H1 (cell line): Measurements from ENCODE around the gene RTKN2. TPM values are rescaled to one million over a fixed set of nuclear protein-coding genes. Genes with fewer than 3 reads are reported as not detected.

Source experiments
- CBX5 ChIP-seq: fragments of 300-800, 300-1000 bp; sonication (generic); IDR thresholded peaks from 2 replicates; pipeline ENCODE4 v1.7.1; 2016; ENCODE audit warnings: antibody characterized with exemption, low read length, low read depth
- polyA plus RNA-seq, 7 experiments: library from polyadenylated mRNA; depleted of rRNA in 3 of 7; stranded (reverse) in 5 of 7; unstranded in 2 of 7; fragments of >200 nt in 5 of 7; fragments of 200-250 nt in 2 of 7; gene quantifications; 1 replicate in 5 of 7; 2 replicates in 1 of 7; 4 replicates in 1 of 7; pipeline versions ENCODE4 v1.2.1 to v1.2.3, GENCODE V29; 2011 to 2013; ENCODE audit warnings: missing spikeins in 2 of 7, mixed read lengths in 2 of 7
- total RNA-seq: library from RNA; stranded (reverse); fragmentation: NEBNext Ultra II Directional; extraction: Animal tissue kit (Norgen Biotek cat#: 25700); gene quantifications from 2 replicates; pipeline ENCODE4 v1.2.1, GENCODE V29; 2021

The RTKN2 gene
- total and polyA plus RNA-seq, 2 of the 8 experiments (the other 6 are each of a cell fraction or from before 2014, with no cell fraction given) = 5.1 to 24.6 TPM

GRCh38 chr10:62182171-62182570 is 86.5 kb downstream of the RTKN2 start (continued):
- TF ChIP-seq CBX5 = no peak
